Testis (tissue), 3 donors: ENCODE measurements around the gene WFDC1. TPM values are rescaled to one million over a fixed set of nuclear protein-coding genes. Genes with fewer than 3 reads are reported as not detected.

Experiments
- DNase-seq: peaks from one replicate; pipeline ENCODE4 v3.0.0-alpha.2; 2019
- H3K27ac ChIP-seq, 2 donors: fragments of 200-600 bp; sonication (generic); one replicate each; pipeline ENCODE4 v1.5.1; 2019
- H3K27me3 ChIP-seq: fragments of 200-600 bp; sonication (generic); one replicate; pipeline ENCODE4 v1.5.1; 2019
- H3K36me3 ChIP-seq: fragments of 200-600 bp; sonication (generic); one replicate; pipeline ENCODE4 v1.5.1; 2017; ENCODE audit warnings: low read depth; ENCODE audit errors: missing control alignments
- H3K4me1 ChIP-seq: fragments of 200-600 bp; sonication (generic); one replicate; pipeline ENCODE4 v1.5.1; 2019
- H3K4me3 ChIP-seq, 2 donors: fragments of 200-600 bp; sonication (generic); one replicate each; pipeline ENCODE4 v1.5.1; 2017 to 2019
- H3K9me3 ChIP-seq: fragments of 200-600 bp; sonication (generic); one replicate; pipeline ENCODE4 v1.5.1; 2017
- POLR2A ChIP-seq: fragments of 450-650 bp; IDR thresholded peaks from one replicate; pipeline ENCODE4 v1.6.1; 2017; ENCODE audit warnings: antibody characterized with exemption, mild to moderate bottlenecking, moderate library complexity
- WGBS, 2 donors: methylation state at CpG; one replicate each; pipeline ENCODE4 v1.1.5; 2018; 5-methylcytosine and 5-hydroxymethylcytosine counted together
- intact Hi-C: fragments of 100-400 bp; cut with DNase I; formaldehyde crosslinking; loops from one replicate; pipeline ENCODE4 v1.15.1; 2023; ENCODE audit warnings: low total_unique reads
- polyA plus RNA-seq: library from polyadenylated mRNA; stranded (reverse); fragments of 350-450 nt; fragmentation: Illumina TruSeq; extraction: RNeasy Lipid Tissue Mini Kit (QIAGEN cat#74804); gene quantifications from one replicate; pipeline ENCODE4 v1.2.3, GENCODE V29; 2014; ENCODE audit warnings: low read depth, low replicate concordance; ENCODE audit not compliant: insufficient read depth
- total RNA-seq, 2 donors: library from RNA; depleted of rRNA; stranded (reverse); fragments of >200 nt; gene quantifications; one replicate each; pipeline ENCODE4 v1.2.3, GENCODE V29; 2016
- TF ChIP-seq, protein P1 (sequence below), 3 experiments: fragments of 450-650 bp in 2 of 3; fragments of 200-600 bp in 1 of 3; sonication (generic) in 1 of 3; IDR thresholded peaks; one replicate each; pipeline ENCODE4 v1.5.1; 2016 to 2019; ENCODE audit warnings: antibody characterized with exemption in 3 of 3, mild to moderate bottlenecking in 2 of 3, moderate library complexity in 1 of 3

WFDC1 gene
- total and polyA plus RNA-seq, 3 donors from 2014 or later, result 16.4 to 23.5 (median 18.9) TPM

DNA sequence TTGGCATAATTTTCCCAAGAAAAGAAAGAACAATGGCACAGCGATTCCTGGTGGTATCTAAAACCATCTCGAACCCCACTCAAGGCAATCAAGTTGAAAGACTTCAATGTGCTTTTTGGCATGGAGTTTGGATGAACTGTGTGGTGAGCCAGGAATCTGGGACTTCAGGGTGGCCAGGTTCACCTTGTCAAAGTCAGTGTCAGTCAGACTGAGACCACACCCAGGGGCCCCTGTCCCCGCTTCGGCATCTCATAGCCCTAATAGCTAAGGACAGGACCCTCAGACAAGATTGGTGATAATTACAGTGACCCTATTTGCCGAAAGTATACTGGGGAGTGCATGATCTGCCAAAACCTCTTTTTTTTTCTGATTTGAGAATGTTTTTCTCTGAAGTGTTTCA lies 25.8 kb downstream of the WFDC1 start:
- no peak overlapping the region for H3K27ac ChIP-seq
- no peaks in the 10 kb centered on the region for H3K4me1 ChIP-seq
- H3K4me3 ChIP-seq, result no peak overlapping the region
- WGBS, 2 donors, result 85 to 95% methylated on average over 5 of the region's 5 CpGs
- H3K36me3 ChIP-seq, result no peaks in the 10 kb centered on the region
- H3K9me3 ChIP-seq, result no peaks in the 10 kb centered on the region
- H3K27me3 ChIP-seq, result no peaks in the 10 kb centered on the region
- TF ChIP-seq POLR2A, result no peak
- TF ChIP-seq, protein P1, sequence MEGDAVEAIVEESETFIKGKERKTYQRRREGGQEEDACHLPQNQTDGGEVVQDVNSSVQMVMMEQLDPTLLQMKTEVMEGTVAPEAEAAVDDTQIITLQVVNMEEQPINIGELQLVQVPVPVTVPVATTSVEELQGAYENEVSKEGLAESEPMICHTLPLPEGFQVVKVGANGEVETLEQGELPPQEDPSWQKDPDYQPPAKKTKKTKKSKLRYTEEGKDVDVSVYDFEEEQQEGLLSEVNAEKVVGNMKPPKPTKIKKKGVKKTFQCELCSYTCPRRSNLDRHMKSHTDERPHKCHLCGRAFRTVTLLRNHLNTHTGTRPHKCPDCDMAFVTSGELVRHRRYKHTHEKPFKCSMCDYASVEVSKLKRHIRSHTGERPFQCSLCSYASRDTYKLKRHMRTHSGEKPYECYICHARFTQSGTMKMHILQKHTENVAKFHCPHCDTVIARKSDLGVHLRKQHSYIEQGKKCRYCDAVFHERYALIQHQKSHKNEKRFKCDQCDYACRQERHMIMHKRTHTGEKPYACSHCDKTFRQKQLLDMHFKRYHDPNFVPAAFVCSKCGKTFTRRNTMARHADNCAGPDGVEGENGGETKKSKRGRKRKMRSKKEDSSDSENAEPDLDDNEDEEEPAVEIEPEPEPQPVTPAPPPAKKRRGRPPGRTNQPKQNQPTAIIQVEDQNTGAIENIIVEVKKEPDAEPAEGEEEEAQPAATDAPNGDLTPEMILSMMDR (IDR thresholded peaks at IDR 0.05), result no peak
- intact Hi-C loops, result no loop called here
- DNase-seq, result no peak

DNA sequence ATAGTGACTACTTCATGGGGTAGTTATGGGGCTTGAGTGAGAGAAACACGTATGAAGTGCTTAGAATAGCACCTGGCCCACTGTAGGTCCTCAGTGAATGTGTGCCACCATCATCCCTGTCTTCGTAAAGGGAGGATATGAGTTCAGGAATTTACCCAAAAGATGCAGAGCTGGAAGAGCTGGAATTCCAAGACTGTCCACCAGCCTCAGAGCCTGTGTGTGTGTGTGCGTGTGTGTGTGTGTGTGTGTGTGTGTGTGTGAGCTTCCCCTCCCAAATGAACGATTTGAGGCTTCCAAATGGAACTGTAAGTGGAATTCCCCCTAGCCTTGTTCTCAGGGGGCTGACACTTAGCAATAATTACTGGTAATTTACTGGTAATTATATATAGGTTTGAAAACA lies 27.3 kb downstream of the WFDC1 start:
- H3K9me3 ChIP-seq, result no peaks in the 10 kb centered on the region
- no peak overlapping the region for H3K27ac ChIP-seq
- H3K4me1 ChIP-seq, result no peaks in the 10 kb centered on the region
- no peaks in the 10 kb centered on the region for H3K27me3 ChIP-seq
- 59 to 62% methylated on average over 4 of the region's 4 CpGs for WGBS, 2 donors
- DNase-seq, result no peak
- H3K4me3 ChIP-seq, result no peak overlapping the region
- no peaks in the 10 kb centered on the region for H3K36me3 ChIP-seq
- TF ChIP-seq, protein P1 (IDR thresholded peaks at IDR 0.05), result no peak
- no peak for TF ChIP-seq POLR2A
- intact Hi-C loops, result no loop called here

DNA sequence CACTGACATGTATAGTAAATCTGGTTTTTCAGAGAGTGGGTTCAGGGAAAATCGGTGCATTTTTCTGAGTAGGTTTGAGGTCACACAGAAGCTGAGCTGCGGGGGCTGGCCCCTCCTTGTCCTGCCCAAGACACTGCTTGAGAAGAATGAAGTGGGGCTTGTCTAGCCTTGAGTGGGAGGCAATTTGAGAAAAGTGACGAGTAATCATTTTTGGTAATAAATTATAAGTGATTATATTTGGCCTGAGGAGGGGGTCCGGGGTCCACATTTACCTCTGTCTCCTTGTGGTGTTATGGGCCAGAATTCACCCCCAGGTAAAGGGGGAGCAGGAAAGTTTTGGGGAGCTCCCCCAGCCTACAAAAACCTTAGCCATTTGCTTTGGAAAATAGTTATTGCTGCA lies 28.1 kb downstream of the WFDC1 start:
- H3K27ac ChIP-seq, result no peak overlapping the region
- H3K4me3 ChIP-seq, result no peak overlapping the region
- H3K4me1 ChIP-seq, result no peaks in the 10 kb centered on the region
- no peaks in the 10 kb centered on the region for H3K36me3 ChIP-seq
- 69 to 70% methylated on average over 4 of the region's 4 CpGs for WGBS, 2 donors
- TF ChIP-seq POLR2A, result no peak
- TF ChIP-seq, protein P1 (IDR thresholded peaks at IDR 0.05), result no peak
- no peaks in the 10 kb centered on the region for H3K9me3 ChIP-seq
- H3K27me3 ChIP-seq, result no peaks in the 10 kb centered on the region
- intact Hi-C loops, result no loop called here
- no peak for DNase-seq

DNA sequence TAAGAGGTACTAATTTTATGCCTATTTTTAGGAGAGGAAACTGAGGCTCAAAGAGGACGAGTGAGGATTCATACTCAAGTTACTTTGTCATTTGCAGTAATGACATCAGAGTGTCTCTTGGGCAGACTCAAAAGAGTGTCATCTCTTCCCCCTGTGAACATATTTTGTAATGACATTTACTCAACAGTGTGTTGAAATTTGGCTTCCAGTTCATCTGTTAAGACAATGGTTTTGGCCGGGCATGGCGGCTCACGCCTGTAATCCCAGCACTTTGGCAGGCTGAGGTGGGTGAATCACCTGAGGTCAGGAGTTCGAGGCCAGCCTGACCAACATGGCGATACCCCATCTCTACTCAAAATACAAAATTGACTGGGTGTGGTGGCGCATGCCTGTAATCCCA lies 28.9 kb downstream of the WFDC1 start:
- Histone ChIP-seq H3K4me3 (no peak overlapping the region), H3K27me3 (no peaks in the 10 kb centered on the region), H3K27ac (no peak overlapping the region), H3K36me3 (no peaks in the 10 kb centered on the region), H3K9me3 (no peaks in the 10 kb centered on the region), H3K4me1 (no peaks in the 10 kb centered on the region)
- 89 to 95% methylated on average over 7 of the region's 7 CpGs for WGBS, 2 donors
- intact Hi-C loops, result no loop called here
- DNase-seq, result no peak
- no peak for TF ChIP-seq POLR2A
- TF ChIP-seq, protein P1 (IDR thresholded peaks at IDR 0.05), result no peak

DNA sequence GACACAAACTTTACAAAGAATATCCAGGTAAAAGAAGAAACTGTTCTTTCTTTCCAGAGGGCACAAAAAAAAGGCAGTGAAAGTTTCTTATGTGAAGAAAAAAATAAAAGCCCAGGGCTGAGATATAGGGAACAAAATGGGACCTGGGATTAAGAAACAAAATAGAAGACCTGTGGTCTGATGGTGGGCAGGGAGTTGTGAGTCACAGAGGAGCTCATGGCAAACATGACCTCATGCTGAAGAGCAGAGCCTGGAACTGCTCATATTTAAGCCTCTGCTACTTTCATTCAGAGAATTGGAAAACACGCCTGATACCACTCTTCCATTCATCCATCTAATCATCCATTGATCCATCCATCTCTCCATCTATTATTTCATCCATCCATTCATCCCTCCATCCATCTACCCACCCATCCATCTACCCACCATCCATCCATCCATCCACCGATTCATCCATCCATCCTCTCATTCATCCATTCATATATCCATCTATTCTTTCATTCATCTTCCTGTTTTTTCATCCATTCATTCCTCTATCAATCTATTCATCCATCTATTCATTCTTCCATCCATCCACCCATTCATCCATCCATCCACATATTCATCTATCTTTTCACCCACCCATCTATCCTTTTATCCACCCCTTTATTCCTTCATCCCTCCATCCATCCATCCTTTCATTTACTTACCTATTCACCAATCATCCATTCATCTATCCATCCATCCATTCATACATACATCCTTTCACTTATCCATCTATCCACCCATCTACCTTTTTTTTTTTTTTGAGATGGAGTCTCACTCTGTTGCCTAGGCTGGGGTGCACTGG lies 30.0 kb downstream of the WFDC1 start:
- Histone ChIP-seq H3K36me3 (no peaks in the 10 kb centered on the region), H3K9me3 (no peaks in the 10 kb centered on the region), H3K4me1 (no peaks in the 10 kb centered on the region), H3K27me3 (no peaks in the 10 kb centered on the region), H3K27ac (no peak overlapping the region), H3K4me3 (no peak overlapping the region)
- no peak for DNase-seq
- WGBS, 2 donors, result 45 to 70% methylated on average over 2 of the region's 2 CpGs
- intact Hi-C loops, result no loop called here
- no peak for TF ChIP-seq POLR2A
- TF ChIP-seq, protein P1 (IDR thresholded peaks at IDR 0.05), result no peak
